Gastrocnemius medialis (tissue), 4 donors: ENCODE data around the gene MAST4. TPM values are rescaled to one million over a fixed set of nuclear protein-coding genes. Genes with fewer than 3 reads are reported as not detected.

ENCODE experiments used
- ATAC-seq, 2 donors: fragments of 150-250 bp; one replicate each; pipeline ENCODE4 v1.9.1; 2016
- DNase-seq, 2 donors: peaks; one replicate each; pipeline ENCODE4 v3.0.0-alpha.2; 2019
- H3K27ac ChIP-seq, 4 donors: fragments of 200-600 bp; sonication (generic); 1 replicate in 1 of 4; 2 replicates in 3 of 4; pipeline ENCODE4 v1.5.1; 2016 to 2018; ENCODE audit warnings: mild to moderate bottlenecking in 2 of 4, moderate library complexity in 1 of 4
- H3K27me3 ChIP-seq, 3 donors: fragments of 200-600 bp; sonication (generic) in 2 of 3; 1 replicate in 1 of 3; 2 replicates in 2 of 3; pipeline versions ENCODE4 v1.5.1 to v1.6.0; 2016 to 2019; ENCODE audit warnings: mild to moderate bottlenecking in 1 of 3, moderate library complexity in 1 of 3
- H3K36me3 ChIP-seq, 2 donors: fragments of 200-600 bp; sonication (generic) in 1 of 2; one replicate each; pipeline ENCODE4 v1.5.1; 2017 to 2018
- H3K4me1 ChIP-seq, 2 donors: fragments of 200-600 bp; sonication (generic) in 1 of 2; one replicate each; pipeline ENCODE4 v1.5.1; 2016 to 2017; ENCODE audit warnings: mild to moderate bottlenecking in 2 of 2
- H3K4me3 ChIP-seq, 4 donors: fragments of 200-600 bp; sonication (generic) in 3 of 4; 1 replicate in 1 of 4; 2 replicates in 3 of 4; pipeline ENCODE4 v1.5.1; 2016 to 2019; ENCODE audit warnings: mild to moderate bottlenecking in 2 of 4
- H3K9me3 ChIP-seq, 3 donors: fragments of 200-600 bp; sonication (generic) in 2 of 3; 1 replicate in 1 of 3; 2 replicates in 2 of 3; pipeline ENCODE4 v1.5.1; 2016 to 2019
- POLR2A ChIP-seq, 2 donors: fragments of 450-650 bp; IDR thresholded peaks; one replicate each; pipeline ENCODE4 v1.6.1; 2017; ENCODE audit warnings: antibody characterized with exemption in 2 of 2, mild to moderate bottlenecking in 2 of 2, moderate library complexity in 2 of 2
- in situ Hi-C, 4 donors: fragments of 200-750 bp; cut with MboI; loops; one replicate each; pipeline versions ENCODE4 v1.15.0 to v1.8.0; 2017; ENCODE audit warnings: low sequenced_read_pairs in 4 of 4
- intact Hi-C: fragments of 100-400 bp; cut with DNase I; formaldehyde crosslinking; loops from one replicate; pipeline ENCODE4 v1.15.1; 2023; ENCODE audit warnings: low total_unique reads
- total RNA-seq, 4 donors: library from RNA; depleted of rRNA; stranded (reverse); fragments of >200 nt; gene quantifications; one replicate each; pipeline versions ENCODE4 v1.1.0 to v1.2.3, GENCODE V29; 2016
- TF ChIP-seq, protein P1 (sequence below), 5 experiments: fragments of 450-650 bp in 3 of 5; fragments of 200-600 bp in 2 of 5; sonication (generic) in 2 of 5; IDR thresholded peaks in 4 of 5; conservative IDR thresholded peaks in 1 of 5; 1 replicate in 4 of 5; 2 replicates in 1 of 5; pipeline ENCODE4 v1.5.1; 2016 to 2019; ENCODE audit warnings: antibody characterized with exemption in 5 of 5, mild to moderate bottlenecking in 3 of 5, moderate library complexity in 3 of 5

The MAST4 gene
- total RNA-seq, 4 donors from 2014 or later = 24.1 to 42.0 (median 38.5) TPM

DNA sequence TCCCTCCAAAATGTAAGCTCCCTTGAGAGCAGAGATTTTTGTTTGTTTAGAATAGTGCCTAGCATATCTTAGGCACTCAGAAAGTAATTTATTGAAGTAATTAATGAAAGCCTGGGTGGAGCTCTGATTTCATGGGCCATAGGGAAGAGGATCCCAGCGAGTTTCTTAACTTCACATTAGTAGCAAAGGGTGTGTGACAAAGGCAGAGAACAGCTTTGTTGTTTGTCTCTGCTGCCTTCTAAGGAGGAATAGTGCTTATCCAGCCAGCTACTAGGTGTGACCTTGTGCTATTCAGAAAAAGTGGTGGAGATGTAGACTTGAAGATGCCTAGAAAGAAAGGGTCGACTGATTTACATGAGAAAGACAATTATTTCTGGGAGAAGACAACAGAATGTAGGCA lies 451.4 kb downstream of the MAST4 start:
- DNase-seq (no peak), ATAC-seq (no peak)
- in situ Hi-C loops (no loop called here), intact Hi-C loops (no loop called here)
- Histone ChIP-seq H3K9me3 (no peaks in the 10 kb centered on the region), H3K27me3 (no peaks in the 10 kb centered on the region), H3K27ac (peak overlapping the region; percentile 11 to 60 (median 43)), H3K4me1 (peaks cover 53 to 54% of the 10 kb centered on the region in 2 donors), H3K4me3 (no peak overlapping the region), H3K36me3 (no peaks in the 10 kb centered on the region)
- TF ChIP-seq POLR2A (IDR thresholded peaks at IDR 0.05) = no peak
- TF ChIP-seq, protein P1, sequence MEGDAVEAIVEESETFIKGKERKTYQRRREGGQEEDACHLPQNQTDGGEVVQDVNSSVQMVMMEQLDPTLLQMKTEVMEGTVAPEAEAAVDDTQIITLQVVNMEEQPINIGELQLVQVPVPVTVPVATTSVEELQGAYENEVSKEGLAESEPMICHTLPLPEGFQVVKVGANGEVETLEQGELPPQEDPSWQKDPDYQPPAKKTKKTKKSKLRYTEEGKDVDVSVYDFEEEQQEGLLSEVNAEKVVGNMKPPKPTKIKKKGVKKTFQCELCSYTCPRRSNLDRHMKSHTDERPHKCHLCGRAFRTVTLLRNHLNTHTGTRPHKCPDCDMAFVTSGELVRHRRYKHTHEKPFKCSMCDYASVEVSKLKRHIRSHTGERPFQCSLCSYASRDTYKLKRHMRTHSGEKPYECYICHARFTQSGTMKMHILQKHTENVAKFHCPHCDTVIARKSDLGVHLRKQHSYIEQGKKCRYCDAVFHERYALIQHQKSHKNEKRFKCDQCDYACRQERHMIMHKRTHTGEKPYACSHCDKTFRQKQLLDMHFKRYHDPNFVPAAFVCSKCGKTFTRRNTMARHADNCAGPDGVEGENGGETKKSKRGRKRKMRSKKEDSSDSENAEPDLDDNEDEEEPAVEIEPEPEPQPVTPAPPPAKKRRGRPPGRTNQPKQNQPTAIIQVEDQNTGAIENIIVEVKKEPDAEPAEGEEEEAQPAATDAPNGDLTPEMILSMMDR (IDR thresholded peaks at IDR 0.05 in 4 of 5, conservative IDR thresholded peaks at IDR 0.05 in 1 of 5) = no peak

DNA sequence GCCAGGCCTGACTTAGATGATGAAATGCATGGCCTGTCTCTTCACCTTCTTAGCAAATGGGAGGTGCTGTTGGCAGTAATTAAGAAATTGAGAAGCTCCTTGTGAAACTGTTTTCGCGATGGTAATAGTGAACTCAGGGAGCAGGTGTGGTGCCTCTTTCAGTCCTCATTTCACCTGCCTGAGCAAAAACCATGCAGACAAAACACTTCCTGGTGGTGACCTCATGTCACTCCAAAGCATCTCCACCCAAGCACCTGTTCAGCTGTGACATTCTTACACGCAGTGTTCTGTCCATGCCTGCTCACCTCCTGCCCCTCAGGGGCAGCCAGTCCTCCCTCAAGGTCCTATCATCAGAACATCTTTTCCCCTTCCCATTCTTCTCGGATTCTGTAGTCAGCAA lies 453.9 kb downstream of the MAST4 start:
- no peaks in the 10 kb centered on the region for H3K9me3 ChIP-seq
- intact Hi-C loops = loop anchor here (5.0 kb wide), 2 partner anchors 42 to 48 kb away; no protein-coding TSS in a partner anchor
- H3K36me3 ChIP-seq = no peaks in the 10 kb centered on the region
- TF ChIP-seq, protein P1 (IDR thresholded peaks at IDR 0.05 in 4 of 5, conservative IDR thresholded peaks at IDR 0.05 in 1 of 5) = no peak
- no peak for TF ChIP-seq POLR2A (IDR thresholded peaks at IDR 0.05)
- H3K4me3 ChIP-seq = no peak overlapping the region
- peak in 1 of 2 donors; percentile 63 for DNase-seq
- H3K4me1 ChIP-seq = peaks cover 34 to 36% of the 10 kb centered on the region in 2 donors
- peak; percentile 43 to 85 for ATAC-seq
- in situ Hi-C loops = no loop called here
- no peaks in the 10 kb centered on the region for H3K27me3 ChIP-seq
- peak overlapping the region; percentile 32 to 70 (median 64) for H3K27ac ChIP-seq

DNA sequence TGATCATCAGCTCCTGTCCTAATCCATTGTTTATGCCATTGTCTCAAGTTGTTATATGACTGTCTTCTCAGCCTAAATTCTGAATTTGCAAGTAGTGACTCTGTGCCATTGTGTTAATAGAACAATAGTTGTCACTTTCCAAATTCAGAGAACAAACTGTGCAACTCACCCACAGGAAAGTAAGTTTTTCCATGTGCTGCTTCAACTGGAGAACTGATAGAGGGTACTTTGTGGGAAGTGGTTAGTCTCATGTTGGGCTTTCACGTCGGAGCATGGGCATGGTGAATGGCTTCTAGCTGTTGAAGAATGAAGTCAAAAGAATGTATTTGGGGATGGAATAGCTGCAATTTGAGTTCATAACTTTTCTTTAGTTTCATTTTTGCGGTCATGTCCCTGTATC lies 454.4 kb downstream of the MAST4 start:
- H3K4me1 ChIP-seq = peaks cover 34 to 36% of the 10 kb centered on the region in 2 donors
- DNase-seq = no peak
- ATAC-seq = peak in 1 of 2 donors; percentile 46
- in situ Hi-C loops = no loop called here
- H3K4me3 ChIP-seq = no peak overlapping the region
- H3K27me3 ChIP-seq = no peaks in the 10 kb centered on the region
- intact Hi-C loops = loop anchor here (5.0 kb wide), 2 partner anchors 42 to 48 kb away; no protein-coding TSS in a partner anchor
- peak overlapping the region; percentile 32 to 70 (median 64) for H3K27ac ChIP-seq
- TF ChIP-seq POLR2A (IDR thresholded peaks at IDR 0.05) = no peak
- TF ChIP-seq, protein P1 (IDR thresholded peaks at IDR 0.05 in 4 of 5, conservative IDR thresholded peaks at IDR 0.05 in 1 of 5) = no peak
- H3K36me3 ChIP-seq = no peaks in the 10 kb centered on the region
- H3K9me3 ChIP-seq = no peaks in the 10 kb centered on the region

DNA sequence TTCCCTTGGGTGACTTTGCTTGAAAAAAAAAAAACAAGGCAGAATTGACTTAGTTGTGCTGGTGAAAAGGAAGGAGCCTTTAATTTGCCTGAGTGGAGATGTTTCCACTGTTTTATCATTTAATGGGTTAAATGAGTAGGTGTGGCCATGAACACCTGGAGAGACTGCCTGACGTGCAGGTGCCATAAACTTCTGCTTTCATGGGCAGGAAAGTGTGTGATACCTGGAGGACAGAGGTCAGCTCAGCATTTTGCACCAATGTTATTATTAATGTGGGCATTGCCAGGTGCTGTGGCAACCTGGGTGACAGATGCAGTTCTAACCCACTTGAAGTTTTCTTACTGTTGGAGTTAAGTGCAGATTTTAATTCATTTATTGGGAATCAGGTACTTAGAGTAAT lies 455.0 kb downstream of the MAST4 start:
- in situ Hi-C loops (no loop called here), intact Hi-C loops (loop anchor here (5.0 kb wide), 2 partner anchors 41 to 49 kb away; no protein-coding TSS in a partner anchor)
- ATAC-seq (no peak), DNase-seq (no peak)
- H3K27ac ChIP-seq = peak overlapping the region; percentile 32 to 70 (median 64)
- H3K36me3 ChIP-seq = no peaks in the 10 kb centered on the region
- H3K4me1 ChIP-seq = peaks cover 32 to 36% of the 10 kb centered on the region in 2 donors
- TF ChIP-seq, protein P1 (IDR thresholded peaks at IDR 0.05 in 4 of 5, conservative IDR thresholded peaks at IDR 0.05 in 1 of 5) = no peak
- TF ChIP-seq POLR2A (IDR thresholded peaks at IDR 0.05) = no peak
- no peak overlapping the region for H3K4me3 ChIP-seq
- no peaks in the 10 kb centered on the region for H3K27me3 ChIP-seq
- no peaks in the 10 kb centered on the region for H3K9me3 ChIP-seq

DNA sequence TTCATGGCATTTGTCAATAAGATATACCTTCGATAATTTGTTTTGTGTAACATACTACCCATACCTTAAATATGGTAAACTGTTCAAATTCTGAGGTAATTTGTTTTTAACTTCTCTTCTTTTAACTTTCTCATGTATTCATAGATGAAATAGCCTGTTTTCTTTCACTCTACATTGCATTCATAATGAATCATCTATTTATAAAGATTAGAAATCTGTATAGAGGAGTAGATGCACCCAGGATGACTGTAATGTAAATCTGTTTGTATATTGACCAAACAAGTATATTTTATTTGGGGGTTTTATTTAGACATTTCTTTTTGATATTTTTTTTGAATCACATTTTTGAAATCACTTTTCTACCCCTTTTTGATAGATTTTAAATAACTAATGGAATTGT lies 455.8 kb downstream of the MAST4 start:
- DNase-seq (no peak), ATAC-seq (no peak)
- peak overlapping the region in 1 of 4 donors; percentile 65 for H3K27ac ChIP-seq
- in situ Hi-C loops = no loop called here
- no peak for TF ChIP-seq POLR2A (IDR thresholded peaks at IDR 0.05)
- TF ChIP-seq, protein P1 (IDR thresholded peaks at IDR 0.05 in 4 of 5, conservative IDR thresholded peaks at IDR 0.05 in 1 of 5) = no peak
- peaks cover 23 to 27% of the 10 kb centered on the region in 2 donors for H3K4me1 ChIP-seq
- H3K27me3 ChIP-seq = no peaks in the 10 kb centered on the region
- no peaks in the 10 kb centered on the region for H3K36me3 ChIP-seq
- H3K9me3 ChIP-seq = no peaks in the 10 kb centered on the region
- no peak overlapping the region for H3K4me3 ChIP-seq
- intact Hi-C loops = loop anchor here (5.0 kb wide), 2 partner anchors 40 to 50 kb away; no protein-coding TSS in a partner anchor
